ACC112 (cell line): ENCODE results near the gene DICER1.

Experiments used
- H2AFZ ChIP-seq: fragments of 200-600 bp; sonication (generic); one replicate; pipeline ENCODE4 v1.6.0; 2017; ENCODE audit warnings: antibody characterized with exemption, low read length; ENCODE audit not compliant: unreplicated experiment
- H3K27ac ChIP-seq: fragments of 200-600 bp; sonication (generic); 2 replicates; pipeline ENCODE4 v1.5.1; 2014; ENCODE audit warnings: low read depth, mild to moderate bottlenecking, antibody characterized with exemption, low read length, moderate library complexity
- H3K27me3 ChIP-seq: fragments of 200-600 bp; sonication (generic); 2 replicates; pipeline ENCODE4 v1.6.1; 2014; ENCODE audit warnings: mild to moderate bottlenecking, antibody characterized with exemption, low read length, moderate library complexity, mixed read lengths; ENCODE audit not compliant: insufficient read depth
- H3K36me3 ChIP-seq: fragments of 200-600 bp; sonication (generic); 2 replicates; pipeline ENCODE4 v1.6.1; 2016; ENCODE audit warnings: mild to moderate bottlenecking, antibody characterized with exemption, low read length, moderate library complexity, mixed read lengths; ENCODE audit not compliant: insufficient read depth
- H3K4me1 ChIP-seq: fragments of 200-600 bp; sonication (generic); one replicate; pipeline ENCODE4 v1.6.1; 2016; ENCODE audit warnings: low read length, mixed read lengths; ENCODE audit not compliant: insufficient read depth, unreplicated experiment, control insufficient read depth
- H3K4me3 ChIP-seq: fragments of 200-600 bp; sonication (generic); 2 replicates; pipeline ENCODE4 v1.5.1; 2014; ENCODE audit warnings: mild to moderate bottlenecking, low read depth, low read length
- H3K79me2 ChIP-seq: fragments of 200-600 bp; sonication (generic); one replicate; pipeline ENCODE4 v1.6.0; 2016; ENCODE audit warnings: low read length; ENCODE audit not compliant: control insufficient read depth, unreplicated experiment, insufficient read depth

The DICER1 gene

DNA sequence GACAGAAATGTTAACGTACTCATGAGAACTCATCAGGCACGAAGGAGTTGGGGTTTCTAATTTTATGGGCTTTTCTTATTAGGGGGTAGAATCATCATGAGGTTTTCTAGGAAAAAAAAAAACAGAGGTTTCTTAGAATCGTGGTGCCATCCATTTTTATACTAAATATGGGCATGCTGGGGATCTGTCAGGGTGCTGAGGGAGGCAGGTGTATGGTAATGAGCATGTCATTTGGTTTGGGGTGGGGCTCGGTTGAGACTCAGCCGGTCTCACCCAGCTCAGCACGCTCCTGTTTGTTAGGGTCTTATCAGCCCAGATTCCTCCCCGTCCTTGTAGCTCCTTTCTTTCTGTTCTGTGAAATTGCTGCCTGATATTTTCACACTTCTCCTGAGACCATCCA, 98.2 kb downstream of the DICER1 start:
- no peaks in the 10 kb centered on the region for H3K4me1 ChIP-seq
- no peak overlapping the region for H3K27ac ChIP-seq
- 0 out of 2 replicates have a peak, but pooled peaks cover 12% of the 10 kb centered on the region for H3K27me3 ChIP-seq
- no peaks in the 10 kb centered on the region for H3K79me2 ChIP-seq
- no peaks in the 10 kb centered on the region for H3K36me3 ChIP-seq
- H3K4me3 ChIP-seq: no peak overlapping the region
- H2AFZ ChIP-seq: no peak overlapping the region

DNA sequence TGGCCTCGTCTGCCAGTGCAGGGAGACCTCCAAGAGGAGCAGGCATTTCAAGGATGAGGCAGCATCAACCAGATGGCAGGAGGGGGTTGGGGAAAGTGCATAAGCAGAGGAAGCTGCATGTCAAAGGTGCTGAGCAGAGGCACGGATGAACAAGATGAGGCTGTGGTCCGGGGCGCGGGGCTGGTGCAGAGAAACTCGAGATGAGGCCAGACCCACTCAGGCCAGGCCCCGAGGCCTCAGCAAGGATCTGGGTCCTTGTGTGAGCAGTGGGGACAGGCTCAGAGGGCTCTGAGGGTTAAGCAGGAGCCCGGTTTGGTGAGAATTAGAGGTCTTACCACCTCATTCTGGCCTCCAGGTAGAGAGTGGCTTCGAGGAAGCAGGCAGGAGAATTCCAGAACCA, 98.8 kb downstream of the DICER1 start:
- no peaks in the 10 kb centered on the region for H3K4me1 ChIP-seq
- H3K27ac ChIP-seq: no peak overlapping the region
- 0 out of 2 replicates have a peak, but pooled peaks cover 8% of the 10 kb centered on the region for H3K27me3 ChIP-seq
- no peaks in the 10 kb centered on the region for H3K36me3 ChIP-seq
- no peaks in the 10 kb centered on the region for H3K79me2 ChIP-seq
- H3K4me3 ChIP-seq: no peak overlapping the region
- no peak overlapping the region for H2AFZ ChIP-seq

- no peaks in the 10 kb centered on the region for H3K4me1 ChIP-seq
Observed at GRCh38 chr14:95057851-95058250, 99.5 kb downstream of the DICER1 start.

DNA sequence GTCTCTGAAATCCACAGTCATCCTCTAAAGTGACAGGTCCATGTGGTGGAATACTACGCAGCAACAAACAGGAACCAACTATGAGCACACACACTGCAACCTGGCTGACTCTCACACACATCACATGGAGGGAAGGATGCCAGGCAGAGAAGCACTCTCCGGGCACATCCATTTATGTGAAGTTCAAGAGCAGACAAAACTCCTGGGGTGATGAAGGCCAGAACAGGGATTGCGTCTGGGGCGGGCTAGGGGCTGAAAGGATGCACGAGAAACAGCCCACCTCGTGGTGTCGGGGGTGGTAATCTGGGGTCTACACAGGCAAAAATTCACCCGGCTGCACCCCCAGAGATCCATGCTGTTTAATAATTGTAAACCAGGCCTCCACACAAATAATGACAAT, 100.2 kb downstream of the DICER1 start:
- Histone ChIP-seq H3K27ac (no peak overlapping the region), H3K4me3 (no peak overlapping the region), H3K4me1 (no peaks in the 10 kb centered on the region), H2AFZ (no peak overlapping the region), H3K36me3 (no peaks in the 10 kb centered on the region), H3K79me2 (no peaks in the 10 kb centered on the region), H3K27me3 (no peaks in the 10 kb centered on the region)

More at GRCh38 chr14:95057851-95058250, 99.5 kb downstream of the DICER1 start:
- H3K79me2 ChIP-seq: no peaks in the 10 kb centered on the region
- no peak overlapping the region for H3K27ac ChIP-seq
- H3K27me3 ChIP-seq: 0 out of 2 replicates have a peak, but pooled peaks cover 1% of the 10 kb centered on the region
- H2AFZ ChIP-seq: no peak overlapping the region
- H3K4me3 ChIP-seq: no peak overlapping the region
- H3K36me3 ChIP-seq: no peaks in the 10 kb centered on the region

GRCh38 chr14:95056476-95056875, 100.9 kb downstream of the DICER1 start:
- Histone ChIP-seq H2AFZ (no peak overlapping the region), H3K27ac (no peak overlapping the region), H3K4me3 (no peak overlapping the region), H3K79me2 (no peaks in the 10 kb centered on the region), H3K4me1 (no peaks in the 10 kb centered on the region), H3K36me3 (no peaks in the 10 kb centered on the region), H3K27me3 (peaks cover 6% of the 10 kb centered on the region; the same call in 1 of the 2 replicates)

DNA sequence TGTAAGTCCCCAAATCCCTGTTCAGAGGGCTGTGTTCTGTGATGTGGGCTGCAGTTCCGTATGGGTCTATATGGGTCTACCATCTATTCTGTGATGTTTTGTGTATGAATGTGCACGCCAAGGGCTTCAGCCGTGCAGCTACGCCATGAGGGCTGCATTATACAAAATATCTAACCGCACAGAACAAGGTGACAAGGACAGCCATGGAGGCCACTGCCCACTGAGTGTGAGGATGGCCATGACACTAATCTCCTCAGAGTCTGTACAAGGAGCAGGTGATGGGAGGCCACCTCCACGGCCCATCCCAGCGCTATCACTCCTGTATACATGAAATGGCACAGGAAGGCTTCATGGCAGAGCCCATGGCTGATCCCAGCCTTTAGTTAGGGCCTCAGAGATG, 102.0 kb downstream of the DICER1 start:
- Histone ChIP-seq H3K4me1 (no peaks in the 10 kb centered on the region), H3K36me3 (no peaks in the 10 kb centered on the region), H2AFZ (no peak overlapping the region), H3K27ac (no peak overlapping the region), H3K4me3 (no peak overlapping the region), H3K79me2 (no peaks in the 10 kb centered on the region), H3K27me3 (peaks cover 17% of the 10 kb centered on the region)

- no peaks in the 10 kb centered on the region for H3K79me2 ChIP-seq
- H3K27ac ChIP-seq: no peak overlapping the region
- peaks cover 23% of the 10 kb centered on the region for H3K27me3 ChIP-seq
- no peaks in the 10 kb centered on the region for H3K36me3 ChIP-seq
- H3K4me1 ChIP-seq: no peaks in the 10 kb centered on the region
- no peak overlapping the region for H2AFZ ChIP-seq
- H3K4me3 ChIP-seq: no peak overlapping the region
Observed at GRCh38 chr14:95054346-95055280, 102.7 kb downstream of the DICER1 start.

GRCh38 chr14:95052016-95052585, 105.2 kb downstream of the DICER1 start:
- peaks cover 40% of the 10 kb centered on the region for H3K27me3 ChIP-seq
- H3K36me3 ChIP-seq: no peaks in the 10 kb centered on the region
- H3K4me1 ChIP-seq: no peaks in the 10 kb centered on the region
- H2AFZ ChIP-seq: no peak overlapping the region
- H3K4me3 ChIP-seq: no peak overlapping the region
- no peak overlapping the region for H3K27ac ChIP-seq
- H3K79me2 ChIP-seq: no peaks in the 10 kb centered on the region

DNA sequence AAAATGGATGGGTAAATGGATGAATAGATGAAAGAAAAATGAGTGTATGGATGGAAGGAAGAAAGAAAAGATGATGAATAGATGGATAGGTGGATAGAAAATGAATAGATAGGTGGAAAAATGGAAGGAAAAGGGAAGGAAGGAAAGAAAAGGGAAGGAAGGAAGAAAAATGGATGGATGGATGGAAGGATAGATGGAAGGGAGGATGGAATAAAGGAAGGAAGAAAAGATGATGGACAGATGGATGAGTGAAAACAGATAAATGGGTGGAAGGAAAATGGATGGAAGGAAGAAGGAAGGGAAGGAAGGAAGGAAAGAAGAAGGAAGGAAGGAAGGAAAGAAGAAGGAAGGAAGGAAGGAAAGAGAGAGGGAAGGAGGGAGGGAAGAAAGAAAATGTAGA, 107.4 kb downstream of the DICER1 start:
- Histone ChIP-seq H3K4me3 (no peak overlapping the region), H3K27ac (no peak overlapping the region), H3K79me2 (no peaks in the 10 kb centered on the region), H2AFZ (no peak overlapping the region), H3K4me1 (no peaks in the 10 kb centered on the region), H3K27me3 (peaks cover 46% of the 10 kb centered on the region), H3K36me3 (no peaks in the 10 kb centered on the region)

DNA sequence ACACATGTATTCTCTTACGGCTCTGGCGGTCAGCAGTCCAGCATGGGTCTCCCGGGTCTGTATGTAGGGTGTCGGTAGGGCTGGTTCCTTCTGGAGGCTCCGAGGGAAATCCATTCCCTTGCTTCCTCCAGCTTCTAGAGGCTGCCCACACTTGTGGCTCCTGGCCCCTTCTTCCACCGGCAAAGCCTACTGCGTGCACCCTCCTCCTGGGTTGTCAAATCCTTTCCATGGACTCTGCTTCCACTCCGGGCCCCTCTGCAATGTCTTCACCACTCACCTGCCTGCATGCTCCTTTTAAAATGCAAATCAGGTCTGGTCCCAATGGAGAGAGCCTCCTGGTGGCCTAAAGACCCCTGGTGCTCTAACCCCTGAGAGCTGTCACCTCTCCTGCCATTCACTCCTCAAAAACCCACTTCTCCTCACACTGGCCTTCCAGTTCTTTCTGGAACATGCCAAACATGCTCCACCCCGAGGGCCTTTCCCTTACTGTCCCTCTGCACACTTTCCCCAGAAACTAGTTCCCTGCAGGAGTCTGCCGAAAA, 108.5 kb downstream of the DICER1 start:
- Histone ChIP-seq H3K27me3 (peaks cover 53% of the 10 kb centered on the region), H3K79me2 (no peaks in the 10 kb centered on the region), H3K36me3 (no peaks in the 10 kb centered on the region), H3K4me1 (no peaks in the 10 kb centered on the region), H2AFZ (no peak overlapping the region), H3K27ac (no peak overlapping the region), H3K4me3 (no peak overlapping the region)
